Chondrocyte (in vitro differentiated cells): Measurements from ENCODE around the gene H2BK1. TPM values are rescaled to one million over a fixed set of nuclear protein-coding genes. Genes with fewer than 3 reads are reported as not detected.

Source experiments
- DNase-seq: peaks from one replicate; pipeline ENCODE4 v3.0.0; 2021; ENCODE audit warnings: mixed read lengths, low spot score
- H3K27ac Mint-ChIP-seq: one replicate; pipeline ENCODE4 v1.8.0; 2021; ENCODE audit warnings: mild to moderate bottlenecking, moderate library complexity, mixed read lengths; ENCODE audit not compliant: unreplicated experiment
- H3K27me3 Mint-ChIP-seq: 2 replicates; pipeline ENCODE4 v1.8.0; 2021; ENCODE audit warnings: low read depth, mixed read lengths
- H3K36me3 Mint-ChIP-seq: 2 replicates; pipeline ENCODE4 v1.8.0; 2021; ENCODE audit warnings: low read depth, mixed read lengths
- H3K4me1 Mint-ChIP-seq: 2 replicates; pipeline ENCODE4 v1.8.0; 2021; ENCODE audit warnings: low read depth, mild to moderate bottlenecking, mixed read lengths
- H3K4me3 Mint-ChIP-seq: one replicate; pipeline ENCODE4 v1.8.0; 2021; ENCODE audit warnings: mild to moderate bottlenecking, moderate library complexity, mixed read lengths; ENCODE audit not compliant: unreplicated experiment
- H3K9me3 Mint-ChIP-seq: 2 replicates; pipeline ENCODE4 v1.8.0; 2021; ENCODE audit warnings: low read depth, mixed read lengths
- CTCF ChIP-seq: fragments of 200-600 bp; sonication (generic); IDR thresholded peaks from 2 replicates; pipeline ENCODE4 v1.5.0; 2021; ENCODE audit warnings: antibody characterized with exemption, mild to moderate bottlenecking, moderate library complexity
- total RNA-seq: library from RNA; stranded (reverse); gene quantifications from 3 replicates; pipeline ENCODE4 v1.2.1, GENCODE V29; 2021

Gene H2BK1
- total RNA-seq, 1 donor from 2014 or later: not detected

DNA sequence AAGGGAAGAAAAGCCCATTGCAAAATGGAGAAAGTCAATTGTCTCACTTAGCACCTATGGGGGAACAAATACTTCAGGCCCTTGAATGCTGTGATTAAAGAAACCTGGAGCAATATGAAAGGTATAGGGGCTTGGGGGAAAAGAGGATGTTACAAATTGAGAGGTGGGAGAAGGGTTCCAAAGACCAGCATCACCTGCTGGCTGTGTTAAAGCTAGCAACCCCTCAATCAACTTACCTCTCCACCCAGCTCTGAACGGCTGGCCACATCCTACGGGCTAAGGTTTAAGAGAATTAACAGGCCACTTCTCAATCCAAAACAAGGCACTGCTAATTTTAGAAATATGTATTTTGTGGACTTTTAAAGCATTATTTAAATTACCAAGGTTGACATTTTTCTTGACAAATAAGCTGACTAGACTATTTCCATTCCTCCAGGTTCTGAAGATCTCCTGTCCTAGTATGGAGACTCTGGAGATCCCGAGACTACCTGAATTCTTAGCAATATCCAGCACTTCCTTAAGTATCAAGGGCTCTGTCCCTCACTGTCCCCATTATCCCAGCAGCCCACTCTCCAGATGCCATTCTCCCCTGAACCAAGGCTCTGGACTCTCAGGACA is 976 bp upstream of the H2BK1 start:
- peaks cover 23% of the 10 kb centered on the region for H3K36me3 Mint-ChIP-seq
- no peak for DNase-seq
- H3K27me3 Mint-ChIP-seq: peaks cover 5% of the 10 kb centered on the region
- no peak for TF ChIP-seq CTCF
- H3K9me3 Mint-ChIP-seq: no peaks in the 10 kb centered on the region
- no peak overlapping the region for H3K27ac Mint-ChIP-seq
- no peaks in the 10 kb centered on the region for H3K4me1 Mint-ChIP-seq
- H3K4me3 Mint-ChIP-seq: no peak overlapping the region

DNA sequence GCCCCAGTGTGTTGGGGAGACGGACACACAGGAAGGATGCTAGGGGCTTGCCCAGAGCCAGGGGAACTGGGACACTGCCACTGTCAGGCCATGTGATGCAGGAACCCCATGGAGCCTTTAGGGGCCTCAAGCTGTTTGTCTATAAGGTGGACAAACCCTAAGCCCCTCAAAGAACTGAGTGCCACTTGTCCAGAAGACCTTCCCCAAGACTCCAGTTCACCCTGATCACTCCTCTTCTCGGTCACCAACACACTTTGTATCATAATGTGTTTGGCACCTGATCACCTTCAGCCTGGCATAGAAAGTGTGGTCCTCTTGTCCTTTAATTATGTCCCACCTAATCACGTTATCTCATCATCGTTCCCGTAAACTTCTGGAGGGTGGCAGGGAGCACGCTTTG is 700 bp downstream of the H2BK1 start:
- Mint-ChIP-seq H3K4me3 (no peak overlapping the region), H3K27ac (no peak overlapping the region), H3K4me1 (no peaks in the 10 kb centered on the region), H3K27me3 (peaks cover 16% of the 10 kb centered on the region), H3K36me3 (peaks cover 13% of the 10 kb centered on the region), H3K9me3 (no peaks in the 10 kb centered on the region)
- no peak for TF ChIP-seq CTCF
- no peak for DNase-seq

DNA sequence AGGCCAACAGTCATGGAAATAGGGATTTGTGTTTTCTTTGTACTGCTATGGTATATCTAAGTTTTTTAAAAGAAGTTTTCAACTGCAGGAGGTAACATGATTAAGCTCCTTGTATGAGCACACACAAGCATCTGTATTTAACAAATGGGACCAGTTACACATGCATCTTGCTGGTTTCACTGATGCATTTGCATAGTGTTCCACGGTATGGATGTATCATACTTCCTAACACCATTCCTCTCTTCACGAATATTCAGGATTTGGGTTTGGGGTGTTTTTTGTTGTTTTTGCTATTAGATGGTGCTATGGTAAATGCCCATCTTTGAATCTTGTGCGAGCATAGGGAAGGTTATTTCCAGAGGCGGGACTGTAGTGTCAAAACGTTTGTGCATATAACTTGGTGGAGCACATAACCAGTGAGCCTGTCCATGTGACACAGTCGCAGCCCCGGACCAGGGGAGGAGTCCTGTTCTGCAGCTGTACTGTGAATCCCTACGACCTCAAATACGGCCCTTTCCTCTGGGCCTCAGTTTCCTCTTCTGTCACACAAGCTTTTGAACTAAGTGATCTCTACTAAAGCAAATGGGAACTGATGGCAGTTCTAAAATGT is 1.9 kb downstream of the H2BK1 start:
- no peak for TF ChIP-seq CTCF

DNA sequence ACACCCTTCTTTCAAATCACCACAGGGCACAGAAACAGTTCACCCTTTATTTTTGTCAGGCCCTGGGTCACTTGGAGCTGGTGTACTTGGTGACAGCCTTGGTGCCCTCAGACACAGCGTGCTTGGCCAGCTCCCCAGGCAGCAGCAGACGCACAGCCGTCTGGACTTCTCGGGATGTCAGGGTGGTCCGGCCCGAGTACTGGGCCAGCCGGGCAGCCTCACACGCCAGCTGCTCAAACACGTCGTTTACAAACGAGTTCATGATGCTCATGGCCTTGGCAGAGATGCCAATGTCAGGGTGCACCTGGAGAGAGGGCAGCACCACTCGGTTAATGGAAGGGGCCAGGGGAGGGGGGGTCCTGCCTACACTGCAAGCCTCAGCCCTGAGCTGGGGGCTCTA is 2.5 kb downstream of the H2BK1 start:
- no peak for DNase-seq
- Mint-ChIP-seq H3K36me3 (peaks cover 2% of the 10 kb centered on the region), H3K27ac (no peak overlapping the region), H3K4me3 (no peak overlapping the region), H3K4me1 (no peaks in the 10 kb centered on the region), H3K27me3 (peaks cover 26% of the 10 kb centered on the region), H3K9me3 (no peaks in the 10 kb centered on the region)
- no peak for TF ChIP-seq CTCF

More for the DNA sequence above, 1.9 kb downstream of the H2BK1 start:
- DNase-seq: no peak
- Mint-ChIP-seq H3K36me3 (peaks cover 7% of the 10 kb centered on the region), H3K4me1 (no peaks in the 10 kb centered on the region), H3K27ac (no peak overlapping the region), H3K9me3 (no peaks in the 10 kb centered on the region), H3K4me3 (no peak overlapping the region), H3K27me3 (peaks cover 21% of the 10 kb centered on the region)

DNA sequence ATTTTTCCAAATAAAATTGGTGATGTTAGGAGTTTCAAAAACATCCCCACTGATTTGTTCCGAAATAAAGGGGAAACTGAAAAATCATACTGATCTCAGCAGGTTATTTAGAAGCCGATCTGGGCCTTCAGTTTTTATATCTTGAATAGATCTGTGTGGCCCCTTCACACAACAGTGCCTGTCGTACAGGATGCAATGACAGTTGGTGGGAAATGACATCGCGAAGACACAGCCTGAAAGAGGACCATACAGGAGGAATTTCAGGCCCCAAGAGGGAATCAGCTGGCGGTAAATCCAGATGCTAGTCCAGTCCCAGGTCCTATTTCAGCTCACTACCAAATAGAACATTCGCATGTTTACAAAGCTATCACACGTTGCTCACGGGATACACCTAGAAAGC is 3.0 kb downstream of the H2BK1 start:
- H3K36me3 Mint-ChIP-seq: peaks cover 1% of the 10 kb centered on the region
- no peaks in the 10 kb centered on the region for H3K4me1 Mint-ChIP-seq
- H3K9me3 Mint-ChIP-seq: no peaks in the 10 kb centered on the region
- no peak for DNase-seq
- TF ChIP-seq CTCF: no peak
- no peak overlapping the region for H3K4me3 Mint-ChIP-seq
- no peak overlapping the region for H3K27ac Mint-ChIP-seq
- H3K27me3 Mint-ChIP-seq: peaks cover 28% of the 10 kb centered on the region
